NOMO-1 (cell line): ENCODE measurements around the gene SETDB1.
A peak's percentile ranks its signal among the peaks of the same experiment; 100 is the strongest.
"Not testable (repeated sequence)": the region's sequence is repeated elsewhere in the genome, so short reads cannot be mapped to it uniquely, and the experiment has no call there.

Experiments
- DNase-seq, 2 experiments: peaks; one replicate each; lab custom pipeline; 2025; ENCODE audit not compliant: unreplicated experiment in 2 of 2; lab: John Stamatoyannopoulos, UW

SETDB1 gene

GRCh38 chr1:150926097-150926741 lies at the start of gene SETDB1:
SETDB1 (plus strand) TSS chr1:150926363; CDS start chr1:150927715, 1,352 bp downstream.
- DNase-seq = peak; percentile 97 to 99

- not testable (repeated sequence) for DNase-seq
These were observed 47.2 kb upstream of the SETDB1 start for GRCh38 chr1:150878931-150879330.

GRCh38 chr1:150881331-150882070 lies 44.7 kb upstream of the SETDB1 start:
- peak; percentile 72 to 91 for DNase-seq

- not testable (repeated sequence) for DNase-seq
These were observed 43.0 kb upstream of the SETDB1 start for GRCh38 chr1:150883121-150883520.

GRCh38 chr1:150887018-150887417 lies 39.1 kb upstream of the SETDB1 start, which contains the start of gene CTXND2:
CTXND2 (plus strand) TSS chr1:150887136; CDS start chr1:150912315, 25,179 bp downstream.
- DNase-seq = no peak

- DNase-seq = no peak
These were observed 37.4 kb upstream of the SETDB1 start for GRCh38 chr1:150888727-150889126.

GRCh38 chr1:150890033-150890416 lies 36.1 kb upstream of the SETDB1 start:
- no peak for DNase-seq

- DNase-seq = no peak
These were observed 32.7 kb upstream of the SETDB1 start for GRCh38 chr1:150893336-150893913.

- no peak for DNase-seq
These were observed 30.5 kb upstream of the SETDB1 start for GRCh38 chr1:150895618-150896017.

GRCh38 chr1:150899795-150900194 lies 26.4 kb upstream of the SETDB1 start:
- not testable (repeated sequence) for DNase-seq

GRCh38 chr1:150902346-150902745 lies 23.8 kb upstream of the SETDB1 start:
- no peak for DNase-seq

- DNase-seq = no peak
These were observed 23.4 kb upstream of the SETDB1 start for GRCh38 chr1:150902751-150903150.

- no peak for DNase-seq
These were observed 20.9 kb upstream of the SETDB1 start for GRCh38 chr1:150905301-150905700.

- DNase-seq = no peak
These were observed 19.8 kb upstream of the SETDB1 start for GRCh38 chr1:150906329-150906728.

- no peak for DNase-seq
These were observed 19.4 kb upstream of the SETDB1 start for GRCh38 chr1:150906813-150907212.

GRCh38 chr1:150909585-150910180 lies 16.5 kb upstream of the SETDB1 start:
- DNase-seq = peak; percentile 33 to 46

GRCh38 chr1:150912623-150913022 lies 13.5 kb upstream of the SETDB1 start:
- no peak for DNase-seq

GRCh38 chr1:150917387-150917786 lies 8.8 kb upstream of the SETDB1 start:
- DNase-seq = no peak

- peak; percentile 40 to 77 for DNase-seq
These were observed 3.6 kb upstream of the SETDB1 start for GRCh38 chr1:150922519-150922975.

- no peak for DNase-seq
These were observed 1.1 kb upstream of the SETDB1 start for GRCh38 chr1:150925080-150925479.

- peak in 1 of 2 experiments; percentile 18 for DNase-seq
These were observed 1.5 kb downstream of the SETDB1 start for GRCh38 chr1:150927624-150928023.
